ENCODE results near the gene ACOT7. TPM values are rescaled to one million over a fixed set of nuclear protein-coding genes. Genes with fewer than 3 reads are reported as not detected.

The ACOT7 gene
- total and polyA plus RNA-seq, 2 of the 13 experiments (the other 11 are each of a cell fraction or from before 2014, with no cell fraction given): 33.0 to 55.8 TPM

- DNase-seq (ENCODE audit: low spot score) (no peak), FAIRE-seq (no peak), ATAC-seq (no peak)
- no TSS peak for BruUV-seq (replicated peaks)
- Histone ChIP-seq H3K9me3 (ENCODE audit: low read length) (no peaks in the 10 kb centered on the region), H3K79me2 (ENCODE audit: insufficient read depth, low read length) (no peaks in the 10 kb centered on the region), H4K20me1 (ENCODE audit: insufficient read depth, low read length) (no peaks in the 10 kb centered on the region), H3K27ac (ENCODE audit: extremely low read length, insufficient read depth, low read length) (no peak overlapping the region), H3K4me1 (ENCODE audit: insufficient read depth, low read length) (peaks cover 27% of the 10 kb centered on the region), H2AFZ (ENCODE audit: low read length) (no peak overlapping the region), H3K27me3 (ENCODE audit: control insufficient read depth in 1 of 2, insufficient read depth in 2 of 2, low read length in 2 of 2) (peaks cover 0 to 10% of the 10 kb centered on the region in 2 experiments; a peak in 2 of 5 replicates), H3K4me3 (replicated peaks in 1 of 3; ENCODE audit: insufficient read depth in 1 of 3, low read depth in 2 of 3, low read length in 3 of 3) (no peak overlapping the region), H3K36me3 (replicated peaks in 1 of 2; ENCODE audit: control insufficient read depth in 1 of 2, insufficient read depth in 2 of 2, low read length in 2 of 2) (no peaks in the 10 kb centered on the region), H3K9ac (ENCODE audit: insufficient read depth, low read depth, low read length) (no peak overlapping the region), H3K4me2 (ENCODE audit: low read depth, low read length) (no peak overlapping the region)
- CTCF ChIA-PET (ENCODE audit: low intra/inter-chr PET ratio, low total read pairs): no interaction called here
- in situ Hi-C loops (cut with HindIII; ENCODE audit: extremely low pct_ligation_motif_present, low pct_unique_long_range_greater_than_20kb) (no loop called here), intact Hi-C loops (cut with micrococcal nuclease; ENCODE audit: unreplicated experiment) (no loop called here)
- POLR2A ChIA-PET: no interaction called here
- 38% methylated on average over 3 of the region's 3 CpGs for WGBS (ENCODE audit: low lambda C conversion rate)
- TF ChIP-seq ZKSCAN1 (IDR thresholded peaks at IDR 0.05; ENCODE audit: low read length): peak; percentile 51; the same call in 1 of the 2 replicates
- TF ChIP-seq E2F1 (CRISPR knock-in tag; IDR thresholded peaks at IDR 0.05): no peak
Observed at GRCh38 chr1:6399294-6399693, 5.7 kb upstream of the ACOT7 start.

DNA sequence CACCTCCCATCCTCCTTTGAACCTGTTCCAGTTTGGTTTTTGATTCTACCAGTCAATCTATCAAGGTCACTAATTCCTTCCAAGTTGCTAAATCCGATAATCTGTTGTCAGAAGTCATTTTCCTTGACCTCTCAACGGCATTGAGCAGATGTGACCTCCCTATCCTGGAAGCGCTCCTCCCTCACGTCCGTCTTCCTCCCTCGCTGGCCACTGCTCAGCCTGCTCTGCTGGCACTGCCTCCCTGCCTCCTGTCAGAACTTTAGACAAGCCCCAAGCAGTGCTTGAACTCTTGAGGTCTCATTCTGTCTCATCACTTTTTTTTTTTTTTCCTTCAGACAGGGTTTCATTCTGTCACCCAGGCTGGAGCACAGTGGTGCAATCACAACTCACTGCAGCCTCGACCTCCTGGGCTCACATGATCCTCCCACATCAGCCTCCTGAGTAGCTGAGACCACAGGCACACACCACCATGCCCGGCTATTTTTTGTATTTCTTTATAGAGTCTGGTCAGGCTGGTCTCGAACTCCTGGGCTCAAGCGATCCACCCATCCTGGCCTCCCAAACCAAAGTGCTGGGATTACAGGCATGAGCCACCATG lies 4.4 kb upstream of the ACOT7 start:
- Histone ChIP-seq H3K27me3 (ENCODE audit: control insufficient read depth in 1 of 2, insufficient read depth in 2 of 2, low read length in 2 of 2) (peaks cover 0 to 8% of the 10 kb centered on the region in 2 experiments; a peak in 2 of 5 replicates), H3K4me1 (ENCODE audit: insufficient read depth, low read length) (peaks cover 32% of the 10 kb centered on the region), H3K4me3 (replicated peaks in 1 of 3; ENCODE audit: insufficient read depth in 1 of 3, low read depth in 2 of 3, low read length in 3 of 3) (no peak overlapping the region), H4K20me1 (ENCODE audit: insufficient read depth, low read length) (no peaks in the 10 kb centered on the region), H3K4me2 (ENCODE audit: low read depth, low read length) (peak overlapping the region; percentile 51), H3K27ac (ENCODE audit: extremely low read length, insufficient read depth, low read length) (no peak overlapping the region), H2AFZ (ENCODE audit: low read length) (peak overlapping the region; percentile 59), H3K9me3 (ENCODE audit: low read length) (no peaks in the 10 kb centered on the region), H3K79me2 (ENCODE audit: insufficient read depth, low read length) (no peaks in the 10 kb centered on the region), H3K36me3 (replicated peaks in 1 of 2; ENCODE audit: control insufficient read depth in 1 of 2, insufficient read depth in 2 of 2, low read length in 2 of 2) (no peaks in the 10 kb centered on the region), H3K9ac (ENCODE audit: insufficient read depth, low read depth, low read length) (no peak overlapping the region)
- no TSS peak for BruUV-seq (replicated peaks)
- ATAC-seq (no peak), DNase-seq (ENCODE audit: low spot score) (no peak), FAIRE-seq (no peak)
- ChIA-PET POLR2A (no interaction called here), CTCF (ENCODE audit: low intra/inter-chr PET ratio, low total read pairs) (no interaction called here)
- in situ Hi-C loops (cut with HindIII; ENCODE audit: extremely low pct_ligation_motif_present, low pct_unique_long_range_greater_than_20kb): no loop called here
- intact Hi-C loops (cut with micrococcal nuclease; ENCODE audit: unreplicated experiment): no loop called here
- WGBS (ENCODE audit: low lambda C conversion rate): 15% methylated on average over 10 of the region's 10 CpGs
- TF ChIP-seq, protein P1, sequence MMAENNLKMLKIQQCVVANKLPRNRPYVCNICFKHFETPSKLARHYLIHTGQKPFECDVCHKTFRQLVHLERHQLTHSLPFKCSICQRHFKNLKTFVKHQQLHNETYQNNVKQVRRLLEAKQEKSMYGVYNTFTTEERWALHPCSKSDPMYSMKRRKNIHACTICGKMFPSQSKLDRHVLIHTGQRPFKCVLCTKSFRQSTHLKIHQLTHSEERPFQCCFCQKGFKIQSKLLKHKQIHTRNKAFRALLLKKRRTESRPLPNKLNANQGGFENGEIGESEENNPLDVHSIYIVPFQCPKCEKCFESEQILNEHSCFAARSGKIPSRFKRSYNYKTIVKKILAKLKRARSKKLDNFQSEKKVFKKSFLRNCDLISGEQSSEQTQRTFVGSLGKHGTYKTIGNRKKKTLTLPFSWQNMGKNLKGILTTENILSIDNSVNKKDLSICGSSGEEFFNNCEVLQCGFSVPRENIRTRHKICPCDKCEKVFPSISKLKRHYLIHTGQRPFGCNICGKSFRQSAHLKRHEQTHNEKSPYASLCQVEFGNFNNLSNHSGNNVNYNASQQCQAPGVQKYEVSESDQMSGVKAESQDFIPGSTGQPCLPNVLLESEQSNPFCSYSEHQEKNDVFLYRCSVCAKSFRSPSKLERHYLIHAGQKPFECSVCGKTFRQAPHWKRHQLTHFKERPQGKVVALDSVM (CRISPR knock-in tag; IDR thresholded peaks at IDR 0.05): peak; percentile 55; the same call in 1 of the 2 replicates
- TF ChIP-seq ZNF703 (CRISPR knock-in tag; IDR thresholded peaks at IDR 0.05; ENCODE audit: borderline replicate concordance): no peak

Data from HepG2 (cell line).